GM19238 (cell line): ENCODE data around the gene KEL.

Experiments
- DNase-seq: peaks from one replicate; pipeline ENCODE4 v3.0.0; 2011; ENCODE audit warnings: low spot score; ENCODE audit not compliant: insufficient read length

Gene KEL

DNA sequence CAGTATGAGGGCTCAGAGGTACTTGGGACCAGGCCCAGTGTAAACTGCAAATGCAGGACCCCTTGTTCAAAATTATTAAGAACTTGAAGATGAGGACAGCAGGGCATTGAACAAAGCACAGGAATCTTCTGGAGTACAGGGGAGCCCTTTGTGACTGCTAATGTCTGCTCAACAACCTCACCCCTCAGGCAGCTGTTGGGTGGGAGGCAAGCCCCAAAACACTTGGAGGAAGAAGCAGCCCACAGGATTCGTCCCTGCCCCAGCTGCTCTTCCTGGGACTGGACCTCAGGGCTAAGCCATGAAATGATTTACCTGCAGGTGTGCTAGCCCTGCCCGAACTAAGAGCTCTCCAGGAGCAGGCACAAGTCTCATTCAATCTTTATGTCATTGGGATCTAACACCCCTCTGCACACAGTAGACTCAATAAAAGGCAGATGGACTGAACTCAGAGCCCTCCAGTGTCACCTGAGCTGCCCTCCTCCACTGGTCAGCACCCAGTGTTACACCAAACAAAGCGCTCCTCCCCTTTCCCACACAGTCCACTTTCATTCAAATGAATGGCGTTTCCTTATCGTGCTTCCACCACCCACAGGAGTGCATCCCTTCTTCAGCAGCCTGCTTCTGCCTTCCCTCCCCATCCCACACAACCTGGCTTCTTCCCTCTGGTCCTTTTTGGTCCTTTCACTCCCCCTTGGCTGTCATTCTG is 29.6 kb downstream of the KEL start:
- no peak for DNase-seq

- no peak for DNase-seq
Observed at GRCh38 chr7:142930126-142930730, 31.9 kb downstream of the KEL start.

- no peak for DNase-seq
Observed at GRCh38 chr7:142927949-142928348, 34.2 kb downstream of the KEL start.

- DNase-seq, result no peak
Observed at GRCh38 chr7:142927085-142927745, 34.9 kb downstream of the KEL start.

DNA sequence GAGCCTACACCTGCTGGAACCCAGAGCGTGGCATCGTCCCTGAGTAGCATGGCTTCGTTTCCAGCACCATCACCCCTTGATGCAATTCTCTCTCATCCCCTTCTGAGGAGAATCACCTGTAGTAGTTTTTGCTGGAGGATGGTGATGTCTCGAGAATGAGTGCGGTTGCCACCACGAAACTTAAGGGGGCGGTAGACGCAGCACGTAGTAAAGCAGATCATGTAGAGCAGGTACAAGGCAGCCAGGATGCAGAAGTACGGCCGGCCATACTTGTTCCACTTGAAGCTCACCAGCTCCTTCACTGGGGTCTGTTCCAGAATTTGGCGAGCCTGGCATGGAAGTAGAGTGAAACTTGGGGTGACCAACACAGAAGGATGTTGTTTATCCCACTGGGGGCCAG is 36.8 kb downstream of the KEL start:
- no peak for DNase-seq

GRCh38 chr7:142923391-142923790 is 38.8 kb downstream of the KEL start:
- DNase-seq, result no peak

- no peak for DNase-seq
Observed at GRCh38 chr7:142919656-142920055, 42.5 kb downstream of the KEL start.

- DNase-seq, result no peak
Observed at GRCh38 chr7:142918901-142919300, 43.3 kb downstream of the KEL start.

DNA sequence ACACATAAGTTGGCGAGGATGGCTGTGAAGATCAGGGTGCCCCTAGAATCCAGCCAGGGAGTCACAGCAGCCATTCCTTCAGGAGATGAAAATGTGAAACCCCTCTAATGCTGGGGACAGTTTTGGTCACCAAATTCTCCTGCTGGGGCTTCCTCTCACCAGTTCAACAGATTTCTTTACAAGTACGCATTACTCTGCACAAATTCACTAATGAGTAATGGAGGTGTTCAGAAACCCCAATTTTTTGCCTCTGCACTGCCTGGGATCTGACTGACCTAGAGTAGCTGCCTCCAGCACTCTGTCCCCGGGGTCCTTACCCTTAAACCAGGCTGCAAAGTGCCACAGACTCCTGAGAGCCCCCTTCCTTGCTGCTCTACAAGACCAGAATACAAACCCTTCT is 44.7 kb downstream of the KEL start:
- no peak for DNase-seq

GRCh38 chr7:142916508-142916907 is 45.7 kb downstream of the KEL start:
- no peak for DNase-seq

- DNase-seq, result no peak
Observed at GRCh38 chr7:142915315-142915714, 46.8 kb downstream of the KEL start.

DNA sequence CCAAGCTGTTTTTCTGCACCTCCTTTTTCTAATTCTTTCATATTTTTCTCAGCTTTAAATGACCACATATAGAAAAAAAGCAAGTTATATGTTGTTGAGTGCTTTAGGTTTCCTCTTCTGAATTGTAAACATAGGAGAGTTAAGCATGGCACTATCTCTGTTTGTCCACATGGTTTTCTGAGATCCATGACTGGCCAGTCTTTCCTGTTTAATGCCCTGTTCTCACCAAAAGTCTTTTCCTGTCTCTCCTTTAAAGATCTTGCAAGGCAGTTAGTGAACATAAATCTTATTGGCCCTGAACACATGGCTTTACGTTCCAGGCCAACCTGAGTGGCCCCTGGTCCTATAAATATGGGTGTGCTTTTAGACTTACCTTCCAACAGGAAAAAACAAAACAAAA is 48.0 kb downstream of the KEL start:
- DNase-seq, result no peak

GRCh38 chr7:142913566-142913965 is 48.6 kb downstream of the KEL start:
- DNase-seq, result no peak

DNA sequence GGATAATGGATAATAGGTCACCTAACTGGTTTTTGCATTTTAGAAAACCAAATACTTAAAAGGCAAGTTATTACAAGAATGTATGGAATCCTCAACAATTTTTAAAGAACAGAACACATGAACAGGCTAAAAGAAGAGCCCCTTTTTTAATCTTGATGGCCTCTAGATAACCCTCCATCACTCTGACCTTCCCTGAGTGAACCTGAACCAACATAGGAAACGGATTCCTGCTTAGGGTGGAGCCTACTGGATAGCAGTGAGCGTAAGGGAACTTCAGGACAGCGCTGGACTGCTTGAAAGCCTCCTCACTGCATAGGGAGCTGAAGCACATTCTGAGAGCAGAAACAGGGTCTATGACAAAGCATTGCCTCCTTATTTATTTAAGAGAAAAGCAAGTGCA is 49.1 kb downstream of the KEL start:
- no peak for DNase-seq

DNA sequence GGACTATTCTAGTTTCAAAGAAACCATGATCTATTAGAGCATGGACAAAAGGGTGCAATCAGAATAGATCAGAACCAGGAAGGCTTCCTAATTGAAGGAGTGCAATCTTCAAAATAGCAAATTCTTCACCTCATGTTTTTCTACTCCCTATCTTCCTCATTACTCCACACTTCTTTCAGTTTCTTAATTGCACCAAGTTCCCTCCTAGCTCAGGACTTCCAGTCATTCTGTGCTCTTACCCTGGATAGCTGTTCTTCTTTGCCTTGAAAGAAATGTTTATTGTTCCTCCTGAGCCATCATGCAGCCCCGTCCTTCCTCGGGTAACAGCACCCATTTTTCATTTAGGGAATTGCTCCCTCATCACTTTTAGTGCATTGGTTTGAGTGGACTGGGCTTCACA is 51.7 kb downstream of the KEL start:
- no peak for DNase-seq

- DNase-seq, result no peak
Observed at GRCh38 chr7:142910031-142910433, 52.1 kb downstream of the KEL start.

- no peak for DNase-seq
Observed at GRCh38 chr7:142908921-142909890, 53.0 kb downstream of the KEL start.

- DNase-seq, result no peak
Observed at GRCh38 chr7:142908290-142908689, 53.9 kb downstream of the KEL start.

- DNase-seq, result no peak
Observed at GRCh38 chr7:142906643-142907042, 55.5 kb downstream of the KEL start.

DNA sequence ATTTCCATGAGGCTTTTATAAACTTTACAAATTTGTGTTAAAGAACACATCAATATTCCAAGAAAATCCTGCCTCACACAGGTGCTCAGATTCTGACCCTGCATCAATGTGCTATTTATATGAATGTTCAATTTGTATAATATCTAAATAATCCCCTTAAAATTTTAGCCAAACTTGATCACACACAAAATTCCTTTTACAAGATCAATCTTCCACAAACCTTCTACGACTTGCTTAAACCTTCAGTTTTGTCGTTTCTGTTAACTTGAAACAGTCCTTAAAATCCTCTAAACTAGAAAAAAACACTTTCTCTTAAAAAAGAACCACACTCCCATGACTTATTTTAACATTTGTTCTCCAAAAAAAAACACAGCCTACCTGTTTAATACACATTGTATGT is 56.4 kb downstream of the KEL start:
- DNase-seq, result no peak

- no peak for DNase-seq
Observed at GRCh38 chr7:142904128-142904527, 58.0 kb downstream of the KEL start.
